AG09309 (cell line): ENCODE data around the gene BICD2.
A peak's percentile ranks its signal among the peaks of the same experiment; 100 is the strongest.
"Not testable (repeated sequence)": the region's sequence is repeated elsewhere in the genome, so short reads cannot be mapped to it uniquely, and the experiment has no call there.

Experiments
- DNase-seq: peaks from one replicate; pipeline ENCODE4 v3.0.0-alpha.2; 2010; ENCODE audit warnings: low read depth
- H3K4me3 ChIP-seq: 2 replicates; pipeline ENCODE4 v1.5.1; 2011; ENCODE audit warnings: mild to moderate bottlenecking, low read depth, low read length, moderate library complexity; ENCODE audit not compliant: control insufficient read depth
- TF ChIP-seq, protein P1 (sequence below): IDR thresholded peaks from 2 replicates; pipeline ENCODE4 v1.5.1; 2011; ENCODE audit warnings: mild to moderate bottlenecking, low read depth, low read length, inconsistent platforms; ENCODE audit not compliant: insufficient read depth, control insufficient read depth; ENCODE audit errors: missing control alignments

BICD2 gene

DNA sequence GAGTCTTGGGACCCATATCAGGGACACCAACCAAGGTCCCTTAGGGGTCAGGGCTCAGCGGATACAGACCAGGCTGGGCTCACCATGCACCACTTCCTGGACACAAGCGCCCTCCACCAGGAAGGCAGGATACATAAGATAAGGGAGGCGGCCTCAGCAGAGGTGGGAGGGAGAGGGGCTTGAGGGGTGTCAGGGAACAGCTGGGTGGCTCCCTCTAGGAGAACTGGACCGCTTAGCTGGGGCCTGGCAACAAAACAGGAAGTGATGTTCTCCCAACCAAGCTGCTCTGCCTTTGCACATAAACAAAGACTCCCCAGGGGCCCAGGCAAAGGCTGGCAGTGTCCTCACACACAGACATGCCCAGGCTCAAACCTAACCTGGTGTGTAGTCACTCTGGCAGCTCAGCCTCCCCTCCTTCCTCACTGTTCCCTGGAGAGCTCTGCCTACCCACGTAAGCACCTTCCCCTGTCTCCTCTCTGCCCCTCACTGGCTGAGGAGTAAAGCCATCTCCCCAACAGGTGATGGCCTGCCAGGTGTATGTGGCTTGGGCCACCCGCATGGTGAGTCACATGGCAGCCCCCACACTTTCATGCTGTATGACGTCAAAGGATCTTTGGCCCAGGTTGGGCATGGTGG is 5.8 kb upstream of the BICD2 start:
- TF ChIP-seq, protein P1, sequence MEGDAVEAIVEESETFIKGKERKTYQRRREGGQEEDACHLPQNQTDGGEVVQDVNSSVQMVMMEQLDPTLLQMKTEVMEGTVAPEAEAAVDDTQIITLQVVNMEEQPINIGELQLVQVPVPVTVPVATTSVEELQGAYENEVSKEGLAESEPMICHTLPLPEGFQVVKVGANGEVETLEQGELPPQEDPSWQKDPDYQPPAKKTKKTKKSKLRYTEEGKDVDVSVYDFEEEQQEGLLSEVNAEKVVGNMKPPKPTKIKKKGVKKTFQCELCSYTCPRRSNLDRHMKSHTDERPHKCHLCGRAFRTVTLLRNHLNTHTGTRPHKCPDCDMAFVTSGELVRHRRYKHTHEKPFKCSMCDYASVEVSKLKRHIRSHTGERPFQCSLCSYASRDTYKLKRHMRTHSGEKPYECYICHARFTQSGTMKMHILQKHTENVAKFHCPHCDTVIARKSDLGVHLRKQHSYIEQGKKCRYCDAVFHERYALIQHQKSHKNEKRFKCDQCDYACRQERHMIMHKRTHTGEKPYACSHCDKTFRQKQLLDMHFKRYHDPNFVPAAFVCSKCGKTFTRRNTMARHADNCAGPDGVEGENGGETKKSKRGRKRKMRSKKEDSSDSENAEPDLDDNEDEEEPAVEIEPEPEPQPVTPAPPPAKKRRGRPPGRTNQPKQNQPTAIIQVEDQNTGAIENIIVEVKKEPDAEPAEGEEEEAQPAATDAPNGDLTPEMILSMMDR = no peak
- no peak for DNase-seq
- H3K4me3 ChIP-seq = no peak overlapping the region

DNA sequence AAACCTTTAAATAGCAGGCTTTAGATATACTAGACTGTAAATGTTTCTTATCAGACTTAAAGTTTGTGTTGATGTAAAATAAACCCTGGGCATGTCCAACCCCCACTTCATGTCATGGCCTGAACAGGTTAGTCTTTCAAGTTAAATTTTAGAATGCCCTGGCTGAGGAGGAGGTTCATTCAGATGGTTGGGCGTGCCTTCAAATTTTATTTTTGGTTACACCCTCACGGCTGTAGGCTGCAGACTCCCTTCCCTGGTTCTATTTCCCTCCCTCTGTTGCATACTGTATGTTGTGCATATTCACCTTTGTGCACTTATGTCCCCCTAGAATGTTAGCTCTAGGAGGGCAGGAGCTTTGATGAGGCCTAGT is 5.3 kb upstream of the BICD2 start:
- H3K4me3 ChIP-seq = no peak overlapping the region
- no peak for DNase-seq
- TF ChIP-seq, protein P1 = no peak

DNA sequence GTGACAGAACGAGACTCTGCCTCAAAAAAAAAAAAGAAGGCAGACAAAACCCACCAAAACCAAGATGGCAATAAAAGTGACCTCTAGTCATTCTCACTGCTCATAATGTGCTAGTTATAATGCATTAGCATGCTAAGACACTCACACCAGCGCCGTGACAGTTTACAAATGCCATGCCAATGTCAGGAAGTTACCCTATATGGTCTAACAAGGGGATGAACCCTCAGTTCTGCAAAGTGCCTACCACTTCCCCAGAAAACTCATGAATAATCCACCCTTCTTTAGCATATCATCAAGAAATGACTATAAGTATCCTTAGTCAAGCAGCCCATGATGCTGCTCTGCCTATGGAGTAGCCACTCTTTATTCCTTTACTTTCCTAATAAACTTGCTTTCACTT is 4.7 kb upstream of the BICD2 start:
- TF ChIP-seq, protein P1 = no peak
- no peak overlapping the region for H3K4me3 ChIP-seq
- DNase-seq = no peak

DNA sequence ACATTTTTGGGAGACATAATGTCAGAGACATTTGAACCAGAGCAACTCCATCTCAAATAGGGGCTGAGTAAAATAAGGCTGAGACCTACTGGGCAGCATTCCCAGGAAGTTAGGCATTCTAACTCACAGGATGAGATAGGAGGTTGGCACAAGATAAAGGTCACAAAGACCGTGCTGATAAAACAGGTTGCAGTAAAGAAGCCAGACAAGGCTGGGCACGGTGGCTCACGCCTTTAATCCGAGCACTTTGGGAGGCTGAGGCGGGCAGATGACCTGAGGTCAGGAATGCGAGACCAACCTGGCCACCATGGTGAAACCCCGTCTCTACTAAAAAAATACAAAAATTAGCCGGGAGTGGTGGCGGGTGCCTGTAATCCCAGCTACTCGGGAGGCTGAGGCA is 4.2 kb upstream of the BICD2 start:
- not testable (repeated sequence) for DNase-seq, H3K4me3 ChIP-seq

DNA sequence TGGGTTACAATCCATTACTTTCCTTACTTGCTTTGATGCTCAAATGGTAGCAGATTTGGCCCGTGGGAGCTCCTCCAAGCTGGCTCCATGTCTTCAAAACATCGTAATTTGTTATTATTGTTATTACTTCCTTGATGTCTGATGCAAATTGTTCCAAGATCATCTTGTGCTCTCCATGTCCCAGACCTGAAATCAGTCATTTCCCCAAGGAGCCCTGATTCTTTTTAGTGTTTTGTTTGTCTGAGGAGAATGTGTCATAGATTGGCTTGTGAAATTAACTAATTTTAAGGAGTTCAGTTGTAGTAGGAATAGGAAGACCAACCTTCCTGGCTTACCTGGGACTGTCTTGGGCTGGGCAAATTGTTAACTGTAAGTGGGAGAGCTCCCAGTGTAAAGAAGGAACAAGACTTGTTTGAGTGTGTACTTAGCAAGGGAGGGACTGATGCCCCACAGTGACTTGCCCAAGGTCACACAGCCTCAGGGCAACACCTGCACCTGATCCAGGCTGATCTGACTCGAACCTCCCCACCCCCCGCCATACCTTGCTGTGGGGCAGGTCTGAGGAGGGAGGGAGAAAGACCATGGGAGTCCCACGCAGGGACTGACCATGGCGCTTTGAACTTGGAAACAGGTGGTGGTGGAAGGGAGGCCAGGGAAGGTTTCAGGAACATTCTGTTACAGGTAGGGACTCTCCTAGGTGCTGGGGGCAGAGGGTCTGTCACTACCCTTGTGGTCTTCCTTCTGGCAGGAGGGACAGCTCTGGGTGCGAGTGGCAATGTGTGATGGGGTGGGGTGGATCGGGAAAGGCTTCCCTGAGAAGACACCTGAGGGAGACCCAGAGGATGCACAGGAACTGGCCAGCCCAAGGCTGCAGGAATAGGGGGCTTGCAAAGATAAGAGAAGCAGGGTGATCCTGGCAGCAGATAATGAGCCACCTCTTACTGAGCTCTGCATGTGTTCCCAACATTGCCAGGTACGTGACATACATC is 2.7 kb upstream of the BICD2 start:
- H3K4me3 ChIP-seq = no peak overlapping the region
- TF ChIP-seq, protein P1 = no peak
- DNase-seq = no peak

DNA sequence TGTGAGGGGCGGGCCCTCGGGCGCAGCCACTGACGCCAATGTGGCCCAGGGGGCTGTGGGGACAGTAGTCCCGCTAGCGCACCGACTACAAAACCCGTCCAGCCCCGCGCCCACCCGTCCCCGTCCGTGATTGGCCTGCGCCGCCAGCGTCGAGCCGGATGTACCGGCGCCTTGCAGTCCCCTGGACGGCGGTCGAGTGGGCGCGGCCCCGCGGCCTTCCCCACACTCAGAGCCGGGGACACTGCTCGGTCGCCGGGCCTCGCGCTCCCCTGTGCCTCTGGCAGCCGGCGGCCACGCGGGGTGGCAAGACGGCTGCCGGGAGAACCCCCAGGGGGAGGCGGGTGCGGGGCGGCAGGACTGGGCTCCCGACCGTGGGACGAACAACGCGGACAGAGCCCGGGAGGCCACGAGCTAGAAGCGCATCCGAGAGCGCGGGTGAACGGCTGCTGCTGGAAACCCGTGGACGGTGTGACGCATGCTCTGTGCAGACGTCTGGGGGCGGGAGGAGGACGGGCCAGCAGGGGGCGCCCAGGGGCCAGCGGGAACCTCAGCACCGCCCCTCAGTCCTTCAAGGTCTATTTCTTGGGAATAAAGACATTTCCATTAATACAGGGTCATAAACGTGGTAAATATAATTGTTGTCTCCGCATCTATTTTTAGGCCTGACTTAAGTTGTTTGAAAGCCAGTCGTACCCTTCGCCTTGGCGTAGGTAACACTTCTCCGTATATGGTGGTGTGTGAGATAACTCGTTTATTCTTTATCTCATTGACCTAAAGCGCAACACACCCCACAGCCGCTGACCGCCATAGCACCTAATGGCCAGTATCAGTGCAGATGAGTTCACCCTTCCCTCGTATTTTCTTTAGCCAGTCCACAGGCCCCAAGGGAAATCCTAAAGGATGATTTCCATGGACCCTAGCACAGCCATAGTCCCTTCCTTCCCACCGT is 629 bp upstream of the BICD2 start:
- peak overlapping the region; percentile 65 for H3K4me3 ChIP-seq
- TF ChIP-seq, protein P1 = peak; percentile 97
- DNase-seq = peak; percentile 86
